NCI-H2107 (cell line): Measurements from ENCODE around the gene RNF212.
"Not testable (repeated sequence)": the region's sequence is repeated elsewhere in the genome, so short reads cannot be mapped to it uniquely, and the experiment has no call there.

Experiments used
- DNase-seq: peaks from one replicate; lab custom pipeline; 2025; lab: John Stamatoyannopoulos, UW

Gene RNF212

GRCh38 chr4:1113311-1114009, at the start of gene RNF212:
RNF212 (minus strand) TSS chr4:1113564; CDS start chr4:1113464, 100 bp downstream.
- no peak for DNase-seq

GRCh38 chr4:1160351-1160750, 47.0 kb upstream of the RNF212 start:
- DNase-seq: no peak

- DNase-seq: no peak
Measured at GRCh38 chr4:1156069-1156468, 42.7 kb upstream of the RNF212 start.

GRCh38 chr4:1155314-1155713, 42.0 kb upstream of the RNF212 start:
- DNase-seq: no peak

GRCh38 chr4:1154523-1155182, 41.3 kb upstream of the RNF212 start:
- no peak for DNase-seq

GRCh38 chr4:1154126-1154522, 40.8 kb upstream of the RNF212 start:
- DNase-seq: no peak

- no peak for DNase-seq
Measured at GRCh38 chr4:1153567-1154090, 40.3 kb upstream of the RNF212 start.

GRCh38 chr4:1152290-1152689, 38.9 kb upstream of the RNF212 start:
- DNase-seq: no peak

GRCh38 chr4:1151541-1151940, 38.2 kb upstream of the RNF212 start:
- DNase-seq: no peak

GRCh38 chr4:1150875-1151274, 37.5 kb upstream of the RNF212 start:
- DNase-seq: no peak

- no peak for DNase-seq
Measured at GRCh38 chr4:1139860-1140259, 26.5 kb upstream of the RNF212 start.

- no peak for DNase-seq
Measured at GRCh38 chr4:1137850-1138249, 24.5 kb upstream of the RNF212 start.

- no peak for DNase-seq
Measured at GRCh38 chr4:1137063-1137776, 23.9 kb upstream of the RNF212 start.

GRCh38 chr4:1136048-1136447, 22.7 kb upstream of the RNF212 start:
- no peak for DNase-seq

GRCh38 chr4:1133033-1133432, 19.7 kb upstream of the RNF212 start:
- no peak for DNase-seq

- peak; percentile 32 for DNase-seq
Measured at GRCh38 chr4:1130316-1131186, 17.2 kb upstream of the RNF212 start.

- no peak for DNase-seq
Measured at GRCh38 chr4:1126506-1126905, 13.1 kb upstream of the RNF212 start.

- DNase-seq: not testable (repeated sequence)
Measured at GRCh38 chr4:1125466-1125865, 12.1 kb upstream of the RNF212 start.

- DNase-seq: no peak
Measured at GRCh38 chr4:1124818-1125217, 11.5 kb upstream of the RNF212 start.

GRCh38 chr4:1122505-1122904, 9.1 kb upstream of the RNF212 start:
- DNase-seq: no peak

- no peak for DNase-seq
Measured at GRCh38 chr4:1116838-1117237, 3.5 kb upstream of the RNF212 start.
